Urinary bladder (tissue), 4 donors: ENCODE results near the gene SIL1. TPM values are rescaled to one million over a fixed set of nuclear protein-coding genes. Genes with fewer than 3 reads are reported as not detected.
A peak's percentile ranks its signal among the peaks of the same experiment; 100 is the strongest.

Experiments used
- DNase-seq: peaks from one replicate; pipeline ENCODE4 v3.0.0-alpha.2; 2015; ENCODE audit errors: extremely low spot score
- H3K27ac ChIP-seq: one replicate; pipeline ENCODE4 v1.5.1; 2013; ENCODE audit warnings: low read depth, mild to moderate bottlenecking, moderate library complexity
- H3K36me3 ChIP-seq: one replicate; pipeline ENCODE4 v1.6.1; 2013; ENCODE audit warnings: mild to moderate bottlenecking, moderate library complexity; ENCODE audit not compliant: insufficient read depth
- H3K4me1 ChIP-seq: one replicate; pipeline ENCODE4 v1.6.1; 2013; ENCODE audit warnings: mild to moderate bottlenecking, moderate library complexity; ENCODE audit not compliant: insufficient read depth
- H3K4me3 ChIP-seq: one replicate; pipeline ENCODE4 v1.5.1; 2013; ENCODE audit warnings: low read depth, low read length
- WGBS: extraction: QIAGEN DNeasy Blood & Tissue Kit; methylation state at CpG from one replicate; pipeline ENCODE4 v1.1.7; 2013; 5-methylcytosine and 5-hydroxymethylcytosine counted together
- polyA plus RNA-seq: library from polyadenylated mRNA; stranded (reverse); fragments of 200-250 nt; gene quantifications from one replicate; pipeline ENCODE4 v1.2.3, GENCODE V29; 2013
- small RNA-seq: library from RNA; depleted of rRNA; stranded (forward); fragments of <200 nt; gene quantifications from one replicate; pipeline ENCODE3, GENCODE V24; 2014
- total RNA-seq: library from RNA; depleted of rRNA; stranded (reverse); fragments of >200 nt; gene quantifications from one replicate; pipeline ENCODE4 v1.2.3, GENCODE V29; 2014
- donor health status: healthy with polysubstance abuse.
- donor health status: healthy.

Gene SIL1
- total and polyA plus RNA-seq, 2 donors: 31.5 to 49.8 TPM

- H3K4me1 ChIP-seq: no peaks in the 10 kb centered on the region
- no peak overlapping the region for H3K27ac ChIP-seq
- H3K4me3 ChIP-seq: no peak overlapping the region
- peaks cover 2% of the 10 kb centered on the region for H3K36me3 ChIP-seq
- 91% methylated on average over 7 of the region's 7 CpGs for WGBS
- DNase-seq: no peak
Measured at GRCh38 chr5:138910546-138911185, 287.5 kb downstream of the SIL1 start.

DNA sequence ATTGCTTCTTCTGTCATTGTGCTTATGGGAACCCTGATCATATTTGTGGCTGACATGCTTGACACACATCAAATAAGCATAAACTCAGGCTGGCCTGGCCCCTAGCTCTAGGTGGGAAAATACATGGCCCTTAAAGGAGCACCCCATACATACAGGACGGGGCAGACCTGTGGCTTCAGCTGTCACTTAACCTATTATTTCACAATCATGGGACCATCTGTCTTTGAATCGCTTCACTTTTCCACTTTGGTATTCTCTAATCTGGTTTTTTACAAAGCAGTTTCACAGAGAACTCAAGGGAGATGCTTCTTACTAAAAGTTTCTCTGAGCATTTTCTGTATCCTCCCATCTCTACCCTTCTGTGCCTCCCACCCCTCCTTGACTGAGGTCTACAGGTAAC is 288.4 kb downstream of the SIL1 start:
- Histone ChIP-seq H3K4me3 (no peak overlapping the region), H3K36me3 (peaks cover 4% of the 10 kb centered on the region), H3K27ac (no peak overlapping the region), H3K4me1 (no peaks in the 10 kb centered on the region)
- DNase-seq: no peak
- WGBS: 95% methylated on average over 2 of the region's 2 CpGs

DNA sequence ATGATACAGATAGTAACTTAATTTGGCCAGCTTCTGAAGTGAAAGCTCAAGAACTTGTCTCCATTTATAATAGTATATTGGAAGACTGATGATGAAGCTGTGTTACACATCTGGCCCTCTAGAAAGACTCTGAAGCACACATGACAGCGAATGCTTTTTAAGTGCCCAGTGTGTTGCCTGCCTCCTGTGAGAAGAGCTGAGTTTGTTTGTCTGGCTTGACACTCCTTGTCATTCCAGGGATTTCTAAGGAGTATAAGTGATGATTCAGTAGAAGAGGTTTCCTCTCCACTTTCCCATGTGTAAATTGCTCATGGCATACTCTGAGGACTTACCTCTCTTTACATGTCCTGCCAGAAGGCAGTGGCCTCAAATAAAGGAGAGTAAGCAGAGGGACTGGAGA is 292.6 kb downstream of the SIL1 start:
- H3K36me3 ChIP-seq: peaks cover 4% of the 10 kb centered on the region
- H3K4me1 ChIP-seq: no peaks in the 10 kb centered on the region
- DNase-seq: no peak
- WGBS: 95% methylated on average over 1 of the region's 1 CpG
- H3K27ac ChIP-seq: no peak overlapping the region
- no peak overlapping the region for H3K4me3 ChIP-seq

DNA sequence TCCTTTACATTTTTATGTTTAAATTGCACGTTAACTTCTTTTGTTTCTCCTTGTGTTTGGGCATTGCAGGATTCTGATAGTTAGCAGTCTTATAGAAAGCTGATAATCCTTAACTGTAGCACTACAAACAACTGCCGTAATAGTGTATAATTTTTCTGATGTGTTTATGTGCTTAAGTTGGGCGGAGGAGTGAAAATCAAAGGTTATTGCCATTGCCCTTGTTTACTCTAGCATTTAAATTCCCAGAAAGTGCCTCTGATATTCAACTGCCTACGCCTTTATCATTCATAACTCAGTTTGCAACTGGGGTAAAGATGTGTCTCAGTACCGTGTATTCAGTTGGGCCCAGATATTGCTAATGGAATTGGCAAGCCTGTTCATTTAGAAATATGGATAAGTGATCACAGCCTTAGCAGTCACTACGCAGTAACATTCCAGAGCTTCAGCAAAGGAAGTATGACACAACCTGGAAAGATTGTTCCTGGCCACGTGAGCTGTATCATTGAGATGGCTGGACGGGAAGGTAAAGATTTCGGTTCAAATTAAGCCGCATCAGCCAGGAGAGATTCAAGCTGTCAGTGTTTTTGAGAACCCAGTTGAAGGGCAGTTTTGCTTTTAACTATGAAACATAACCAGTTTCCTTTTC is 294.9 kb downstream of the SIL1 start:
- H3K36me3 ChIP-seq: peaks cover 4% of the 10 kb centered on the region
- DNase-seq: no peak
- 77% methylated on average over 10 of the region's 10 CpGs for WGBS
- H3K27ac ChIP-seq: no peak overlapping the region
- H3K4me3 ChIP-seq: no peak overlapping the region
- no peaks in the 10 kb centered on the region for H3K4me1 ChIP-seq

- DNase-seq: no peak
- peaks cover 4% of the 10 kb centered on the region for H3K36me3 ChIP-seq
- H3K27ac ChIP-seq: no peak overlapping the region
- 94% methylated on average over 2 of the region's 2 CpGs for WGBS
- no peak overlapping the region for H3K4me3 ChIP-seq
- H3K4me1 ChIP-seq: no peaks in the 10 kb centered on the region
Measured at GRCh38 chr5:138901716-138902115, 296.5 kb downstream of the SIL1 start.

DNA sequence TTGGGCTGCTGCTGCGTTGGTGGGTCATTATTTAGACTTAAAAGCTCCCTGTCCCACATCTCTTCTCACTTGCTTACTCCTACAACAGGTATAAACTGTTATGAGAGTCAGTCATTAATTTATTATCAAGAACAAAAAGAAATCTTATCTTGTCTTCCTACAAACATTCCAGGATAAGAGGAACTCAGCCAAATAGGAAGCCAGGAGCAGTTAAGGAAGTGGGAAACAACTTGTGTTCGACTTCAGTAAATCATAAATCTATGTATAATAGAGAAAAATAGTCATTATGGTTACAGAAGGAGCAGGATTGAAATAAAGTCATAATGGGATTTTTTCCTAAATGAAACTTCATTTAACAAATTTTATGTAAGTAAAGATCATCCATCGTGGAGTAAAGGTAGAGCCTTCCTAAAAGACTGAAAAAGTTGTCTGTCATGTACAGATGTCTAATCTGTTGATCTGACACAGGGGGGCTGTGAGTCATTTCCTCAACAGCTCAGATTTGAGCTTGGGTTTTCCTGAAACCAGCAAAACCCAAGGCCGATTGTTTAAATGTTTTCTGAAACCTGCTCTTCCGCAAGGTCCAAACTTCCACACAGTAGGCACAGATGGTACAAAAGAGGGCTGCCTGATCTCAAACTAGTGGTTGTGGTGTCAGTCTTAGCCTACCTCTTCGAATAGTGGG is 297.7 kb downstream of the SIL1 start:
- no peak overlapping the region for H3K4me3 ChIP-seq
- peaks cover 2% of the 10 kb centered on the region for H3K36me3 ChIP-seq
- no peaks in the 10 kb centered on the region for H3K4me1 ChIP-seq
- DNase-seq: no peak
- 61% methylated on average over 6 of the region's 6 CpGs for WGBS
- H3K27ac ChIP-seq: peak overlapping the region; percentile 41

GRCh38 chr5:138898742-138899141 is 299.4 kb downstream of the SIL1 start:
- no peaks in the 10 kb centered on the region for H3K36me3 ChIP-seq
- DNase-seq: no peak
- no peak overlapping the region for H3K27ac ChIP-seq
- 97% methylated on average over 2 of the region's 2 CpGs for WGBS
- H3K4me3 ChIP-seq: no peak overlapping the region
- no peaks in the 10 kb centered on the region for H3K4me1 ChIP-seq

DNA sequence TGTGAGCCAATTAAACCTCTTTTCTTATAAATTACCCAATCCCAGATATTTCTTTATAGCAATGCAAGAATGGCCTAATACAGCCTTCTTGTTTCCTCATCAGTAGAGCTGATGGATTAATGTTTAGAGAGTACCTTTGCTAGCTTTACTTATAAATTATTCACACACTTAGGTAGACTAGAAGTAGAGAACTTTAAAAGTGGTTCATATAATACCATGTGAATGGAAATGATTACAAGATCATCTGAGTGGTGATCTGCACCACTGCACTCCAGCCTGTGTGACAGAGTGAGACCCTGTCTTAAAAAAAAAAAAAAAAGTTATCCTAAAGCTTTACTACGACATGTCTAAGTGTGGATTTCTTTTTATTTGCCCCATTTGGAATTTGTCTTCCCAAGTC is 299.9 kb downstream of the SIL1 start:
- Histone ChIP-seq H3K36me3 (no peaks in the 10 kb centered on the region), H3K4me3 (no peak overlapping the region), H3K27ac (no peak overlapping the region), H3K4me1 (no peaks in the 10 kb centered on the region)
- no peak for DNase-seq
- 89% methylated on average over 1 of the region's 1 CpG for WGBS

Small RNAs within 50 kb of the gene (small RNA-seq; reads per million reads assigned to genes)
- gene RNU6-572P: not detected

Other genes with a start within 250 kb of the SIL1 start
- gene MATR3, start 95.4 kb upstream of the SIL1 start, total RNA-seq: 454 TPM
- 163 TPM for gene MATR3, start 95.4 kb upstream of the SIL1 start, polyA plus RNA-seq
- 91.9 TPM for gene PAIP2, start 143.5 kb upstream of the SIL1 start, total RNA-seq
- gene PAIP2, start 143.5 kb upstream of the SIL1 start, polyA plus RNA-seq: 110 TPM
- not detected for gene SLC23A1, start 184.9 kb upstream of the SIL1 start, total RNA-seq
- not detected for gene SLC23A1, start 184.9 kb upstream of the SIL1 start, polyA plus RNA-seq
- gene MZB1, start 191.5 kb upstream of the SIL1 start, total RNA-seq: 0.63 TPM
- 0.56 TPM for gene MZB1, start 191.5 kb upstream of the SIL1 start, polyA plus RNA-seq
- 1.4 TPM for gene PROB1, start 196.7 kb upstream of the SIL1 start, total RNA-seq
- 3.1 TPM for gene PROB1, start 196.7 kb upstream of the SIL1 start, polyA plus RNA-seq
- 3.0 TPM for gene SPATA24, start 205.7 kb upstream of the SIL1 start, total RNA-seq
- 5.4 TPM for gene SPATA24, start 205.7 kb upstream of the SIL1 start, polyA plus RNA-seq
- 16.2 TPM for gene DNAJC18, start 241.2 kb upstream of the SIL1 start, total RNA-seq
- 8.6 TPM for gene DNAJC18, start 241.2 kb upstream of the SIL1 start, polyA plus RNA-seq